ENCODE results near the gene MPHOSPH9.

The MPHOSPH9 gene

GRCh38 chr12:123145211-123145610 is 87.7 kb downstream of the MPHOSPH9 start:
- no peak for DNase-seq

GRCh38 chr12:123143736-123144461 is 89.0 kb downstream of the MPHOSPH9 start:
- no peak for DNase-seq

GRCh38 chr12:123142921-123143735 is 89.8 kb downstream of the MPHOSPH9 start:
- peak; percentile 22 for DNase-seq

- no peak for DNase-seq
Observed at GRCh38 chr12:123142518-123142840, 90.5 kb downstream of the MPHOSPH9 start.

GRCh38 chr12:123141615-123142517 is 91.1 kb downstream of the MPHOSPH9 start:
- no peak for DNase-seq

GRCh38 chr12:123140676-123141614 is 92.0 kb downstream of the MPHOSPH9 start:
- DNase-seq: no peak

- DNase-seq: no peak
Observed at GRCh38 chr12:123139926-123140675, 92.8 kb downstream of the MPHOSPH9 start.

GRCh38 chr12:123135688-123136087 is 97.3 kb downstream of the MPHOSPH9 start:
- no peak for DNase-seq

GRCh38 chr12:123134826-123135225 is 98.1 kb downstream of the MPHOSPH9 start:
- DNase-seq: no peak

GRCh38 chr12:123134271-123134671 is 98.7 kb downstream of the MPHOSPH9 start:
- no peak for DNase-seq

- DNase-seq: no peak
Observed at GRCh38 chr12:123133701-123134100, 99.2 kb downstream of the MPHOSPH9 start.

- no peak for DNase-seq
Observed at GRCh38 chr12:123132951-123133619, 99.9 kb downstream of the MPHOSPH9 start.

GRCh38 chr12:123131879-123132402 is 101.0 kb downstream of the MPHOSPH9 start:
- DNase-seq: no peak

GRCh38 chr12:123131291-123131832 is 101.6 kb downstream of the MPHOSPH9 start:
- DNase-seq: no peak

- no peak for DNase-seq
Observed at GRCh38 chr12:123129621-123130020, 103.3 kb downstream of the MPHOSPH9 start.

- DNase-seq: no peak
Observed at GRCh38 chr12:123127182-123127495, 105.8 kb downstream of the MPHOSPH9 start.

- no peak for DNase-seq
Observed at GRCh38 chr12:123126294-123127181, 106.4 kb downstream of the MPHOSPH9 start.

- DNase-seq: no peak
Observed at GRCh38 chr12:123122626-123123025, 110.3 kb downstream of the MPHOSPH9 start.

- DNase-seq: no peak
Observed at GRCh38 chr12:123121670-123122069, 111.3 kb downstream of the MPHOSPH9 start.
